DMS 273 treated with DMSO at 0.1 percent for 48 hours (cell line): ENCODE data around the gene FZD7.

ENCODE experiments used
- DNase-seq: peaks from one replicate; lab custom pipeline; 2025; lab: John Stamatoyannopoulos, UW

Gene FZD7

GRCh38 chr2:202067589-202067988 is 33.9 kb downstream of the FZD7 start:
- DNase-seq, result no peak

- no peak for DNase-seq
Observed at GRCh38 chr2:202069170-202070067, 35.8 kb downstream of the FZD7 start.

DNA sequence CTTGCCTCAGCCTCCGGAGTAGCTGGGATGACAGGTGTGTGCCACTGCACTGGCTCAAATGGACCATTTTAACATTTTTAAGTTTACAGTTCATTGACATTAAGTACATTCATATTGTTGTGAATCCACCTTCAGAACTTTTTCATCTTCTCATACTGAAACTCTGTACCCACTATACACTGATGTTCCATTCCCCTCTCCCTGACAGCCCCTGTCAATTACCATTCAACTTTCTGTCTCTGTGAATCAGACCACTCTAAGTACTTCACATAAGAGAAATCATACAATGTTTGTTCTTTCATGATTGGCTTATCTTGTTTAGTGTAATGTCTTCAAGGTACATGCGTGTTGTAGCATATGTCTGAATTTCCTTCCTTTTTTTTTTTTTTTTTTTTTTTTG is 37.5 kb downstream of the FZD7 start:
- no peak for DNase-seq

GRCh38 chr2:202072226-202072625 is 38.6 kb downstream of the FZD7 start:
- peak; percentile 25 for DNase-seq

- DNase-seq, result no peak
Observed at GRCh38 chr2:202072737-202073401, 39.2 kb downstream of the FZD7 start, which contains the start of gene KIAA2012. Gene KIAA2012, plus strand, starts transcription at chr2:202073255. Its CDS starts 373 bp downstream, at chr2:202073628.

GRCh38 chr2:202074324-202074723 is 40.7 kb downstream of the FZD7 start:
- DNase-seq, result no peak

GRCh38 chr2:202079310-202079709 is 45.7 kb downstream of the FZD7 start:
- no peak for DNase-seq

DNA sequence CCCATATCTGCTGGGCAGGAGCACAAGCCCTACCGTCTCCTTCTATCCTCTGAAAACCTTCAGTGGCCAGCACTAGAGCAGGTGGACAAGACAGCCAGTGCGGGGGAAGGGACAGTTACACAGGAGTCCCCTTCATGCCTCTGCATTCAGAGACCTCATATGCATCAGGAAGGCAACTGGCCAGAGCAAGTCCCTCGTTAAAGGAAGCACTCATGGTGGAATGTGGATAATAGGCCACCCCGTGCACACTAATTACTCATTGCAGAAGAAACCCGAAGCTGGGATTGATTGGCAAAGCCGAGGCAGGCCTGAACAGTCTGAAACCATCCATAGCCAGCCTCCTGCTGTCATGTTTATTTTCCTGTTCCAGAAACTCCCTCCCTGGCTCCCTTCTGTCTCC is 50.6 kb downstream of the FZD7 start:
- DNase-seq, result peak; percentile 82
